Central memory CD8-positive, alpha-beta T cell (primary cell): Measurements from ENCODE around the gene MAN1A1.
"Not testable (repeated sequence)": the region's sequence is repeated elsewhere in the genome, so short reads cannot be mapped to it uniquely, and the experiment has no call there.

Experiments used
- ATAC-seq: fragments of 150-1000 bp; cut with Tn5 transposase; replicated peaks from 2 replicates; pipeline ENCODE4 v1.10.0; 2022; ENCODE audit warnings: mild to moderate bottlenecking, moderate FRiP score, moderate number of reproducible peaks; ENCODE audit not compliant: poor library complexity, severe bottlenecking; ENCODE audit errors: extremely low read depth
- DNase-seq, 2 donors: peaks; one replicate each; pipeline ENCODE4 v3.0.0; 2021; ENCODE audit warnings: low spot score in 2 of 2
- H3K27ac Mint-ChIP-seq: one replicate; pipeline ENCODE4 v1.8.0; 2022; ENCODE audit warnings: low read depth, mild to moderate bottlenecking, moderate library complexity, mixed read lengths
- H3K27me3 Mint-ChIP-seq: one replicate; pipeline ENCODE4 v1.8.0; 2022; ENCODE audit warnings: mixed read lengths
- H3K36me3 Mint-ChIP-seq: one replicate; pipeline ENCODE4 v1.8.0; 2022; ENCODE audit warnings: mild to moderate bottlenecking, moderate library complexity, mixed read lengths; ENCODE audit not compliant: insufficient read depth
- H3K4me1 Mint-ChIP-seq: one replicate; pipeline ENCODE4 v1.8.0; 2022; ENCODE audit warnings: mixed read lengths
- H3K4me3 Mint-ChIP-seq: one replicate; pipeline ENCODE4 v1.8.0; 2022; ENCODE audit warnings: mild to moderate bottlenecking, moderate library complexity, mixed read lengths
- H3K9me3 Mint-ChIP-seq: one replicate; pipeline ENCODE4 v1.8.0; 2022; ENCODE audit warnings: mixed read lengths

The MAN1A1 gene

GRCh38 chr6:119349361-119350201, at the start of gene MAN1A1:
Gene MAN1A1 (minus strand): TSS chr6:119349761. CDS start chr6:119349065, 696 bp downstream.
- Mint-ChIP-seq H3K27me3 (no peaks in the 10 kb centered on the region), H3K9me3 (no peaks in the 10 kb centered on the region), H3K4me1 (peaks cover 47% of the 10 kb centered on the region), H3K27ac (peak within 1 kb of the TSS; percentile 92), H3K36me3 (peaks cover 13% of the 10 kb centered on the region), H3K4me3 (peak within 1 kb of the TSS; percentile 85)
- DNase-seq (peak; percentile 83 to 86), ATAC-seq (peak; percentile 87)

GRCh38 chr6:119395192-119395591, 45.6 kb upstream of the MAN1A1 start:
- H3K27me3 Mint-ChIP-seq = no peaks in the 10 kb centered on the region
- no peak overlapping the region for H3K27ac Mint-ChIP-seq
- peaks cover 6% of the 10 kb centered on the region for H3K9me3 Mint-ChIP-seq
- no peak for DNase-seq
- ATAC-seq = no peak
- no peaks in the 10 kb centered on the region for H3K4me1 Mint-ChIP-seq
- no peaks in the 10 kb centered on the region for H3K36me3 Mint-ChIP-seq
- H3K4me3 Mint-ChIP-seq = no peak overlapping the region

- ATAC-seq (no peak), DNase-seq (no peak)
- Mint-ChIP-seq H3K4me3 (no peak overlapping the region), H3K27ac (no peak overlapping the region), H3K4me1 (no peaks in the 10 kb centered on the region), H3K27me3 (no peaks in the 10 kb centered on the region), H3K9me3 (no peaks in the 10 kb centered on the region), H3K36me3 (no peaks in the 10 kb centered on the region)
Observed at GRCh38 chr6:119390247-119390793, 40.8 kb upstream of the MAN1A1 start.

- no peaks in the 10 kb centered on the region for H3K36me3 Mint-ChIP-seq
- H3K9me3 Mint-ChIP-seq = no peaks in the 10 kb centered on the region
- no peaks in the 10 kb centered on the region for H3K27me3 Mint-ChIP-seq
- no peak for ATAC-seq
- no peak for DNase-seq
- H3K4me3 Mint-ChIP-seq = no peak overlapping the region
- no peaks in the 10 kb centered on the region for H3K4me1 Mint-ChIP-seq
- no peak overlapping the region for H3K27ac Mint-ChIP-seq
Observed at GRCh38 chr6:119385994-119386393, 36.4 kb upstream of the MAN1A1 start.

- no peak overlapping the region for H3K27ac Mint-ChIP-seq
- no peaks in the 10 kb centered on the region for H3K27me3 Mint-ChIP-seq
- no peak for DNase-seq
- H3K4me3 Mint-ChIP-seq = no peak overlapping the region
- H3K4me1 Mint-ChIP-seq = no peaks in the 10 kb centered on the region
- no peak for ATAC-seq
- no peaks in the 10 kb centered on the region for H3K36me3 Mint-ChIP-seq
- H3K9me3 Mint-ChIP-seq = peaks cover 4% of the 10 kb centered on the region
Observed at GRCh38 chr6:119384444-119384843, 34.9 kb upstream of the MAN1A1 start.

GRCh38 chr6:119379809-119380208, 30.2 kb upstream of the MAN1A1 start:
- no peak for ATAC-seq
- no peak overlapping the region for H3K27ac Mint-ChIP-seq
- H3K9me3 Mint-ChIP-seq = peaks cover 4% of the 10 kb centered on the region
- H3K4me3 Mint-ChIP-seq = no peak overlapping the region
- no peaks in the 10 kb centered on the region for H3K36me3 Mint-ChIP-seq
- H3K27me3 Mint-ChIP-seq = no peaks in the 10 kb centered on the region
- no peaks in the 10 kb centered on the region for H3K4me1 Mint-ChIP-seq
- DNase-seq = no peak

GRCh38 chr6:119377043-119377442, 27.5 kb upstream of the MAN1A1 start:
- ATAC-seq, H3K36me3 Mint-ChIP-seq, H3K27ac Mint-ChIP-seq, H3K27me3 Mint-ChIP-seq, H3K9me3 Mint-ChIP-seq, H3K4me3 Mint-ChIP-seq, DNase-seq, H3K4me1 Mint-ChIP-seq: not testable (repeated sequence)

GRCh38 chr6:119370080-119370479, 20.5 kb upstream of the MAN1A1 start:
- Mint-ChIP-seq H3K4me3 (no peak overlapping the region), H3K27ac (no peak overlapping the region), H3K36me3 (peaks cover 3% of the 10 kb centered on the region), H3K9me3 (no peaks in the 10 kb centered on the region), H3K4me1 (no peaks in the 10 kb centered on the region), H3K27me3 (no peaks in the 10 kb centered on the region)
- ATAC-seq (no peak), DNase-seq (no peak)

GRCh38 chr6:119368921-119369320, 19.4 kb upstream of the MAN1A1 start:
- Mint-ChIP-seq H3K9me3 (no peaks in the 10 kb centered on the region), H3K27me3 (no peaks in the 10 kb centered on the region), H3K4me3 (no peak overlapping the region), H3K4me1 (no peaks in the 10 kb centered on the region), H3K36me3 (peaks cover 4% of the 10 kb centered on the region), H3K27ac (no peak overlapping the region)
- no peak for DNase-seq
- no peak for ATAC-seq

- Mint-ChIP-seq H3K4me3 (no peak overlapping the region), H3K27ac (no peak overlapping the region), H3K9me3 (no peaks in the 10 kb centered on the region), H3K36me3 (peaks cover 5% of the 10 kb centered on the region), H3K27me3 (no peaks in the 10 kb centered on the region), H3K4me1 (no peaks in the 10 kb centered on the region)
- DNase-seq (no peak), ATAC-seq (no peak)
Observed at GRCh38 chr6:119361209-119361608, 11.6 kb upstream of the MAN1A1 start.

GRCh38 chr6:119360262-119360915, 10.8 kb upstream of the MAN1A1 start:
- no peak for ATAC-seq
- H3K9me3 Mint-ChIP-seq = no peaks in the 10 kb centered on the region

GRCh38 chr6:119355890-119356289, 6.3 kb upstream of the MAN1A1 start:
- Mint-ChIP-seq H3K4me1 (peaks cover 9% of the 10 kb centered on the region), H3K36me3 (peaks cover 4% of the 10 kb centered on the region), H3K4me3 (no peak overlapping the region), H3K9me3 (no peaks in the 10 kb centered on the region), H3K27me3 (no peaks in the 10 kb centered on the region), H3K27ac (no peak overlapping the region)
- ATAC-seq (no peak), DNase-seq (no peak)

More at GRCh38 chr6:119360262-119360915, 10.8 kb upstream of the MAN1A1 start:
- Mint-ChIP-seq H3K27me3 (no peaks in the 10 kb centered on the region), H3K36me3 (peaks cover 6% of the 10 kb centered on the region), H3K4me1 (no peaks in the 10 kb centered on the region), H3K27ac (no peak overlapping the region), H3K4me3 (no peak overlapping the region)
- no peak for DNase-seq

GRCh38 chr6:119355157-119355556, 5.6 kb upstream of the MAN1A1 start:
- Mint-ChIP-seq H3K27ac (no peak overlapping the region), H3K27me3 (no peaks in the 10 kb centered on the region), H3K4me3 (no peak overlapping the region), H3K4me1 (peaks cover 13% of the 10 kb centered on the region), H3K36me3 (peaks cover 8% of the 10 kb centered on the region), H3K9me3 (no peaks in the 10 kb centered on the region)
- DNase-seq (no peak), ATAC-seq (no peak)
